HG03571 (cell line): ENCODE data around the gene GNMT.
"Not testable (repeated sequence)": the region's sequence is repeated elsewhere in the genome, so short reads cannot be mapped to it uniquely, and the experiment has no call there.

Experiments used
- ATAC-seq: cut with Tn5 transposase; IDR thresholded peaks from one replicate; pipeline ENCODE4 v1.9.1; 2021; ENCODE audit not compliant: unreplicated experiment

GNMT gene

GRCh38 chr6:42971746-42972327 is 11.3 kb downstream of the GNMT start:
- ATAC-seq: no peak

GRCh38 chr6:42973926-42974325 is 13.4 kb downstream of the GNMT start:
- no peak for ATAC-seq

GRCh38 chr6:42974919-42975505 is 14.5 kb downstream of the GNMT start:
- ATAC-seq: no peak

- peak; percentile 19 for ATAC-seq
Observed at GRCh38 chr6:42978487-42978838, 17.9 kb downstream of the GNMT start.

- ATAC-seq: peak; percentile 85
Observed at GRCh38 chr6:42978839-42979522, 18.4 kb downstream of the GNMT start, which contains the start of gene PEX6. Gene PEX6, minus strand, starts transcription at chr6:42979181. Its CDS starts 31 bp downstream, at chr6:42979150.

GRCh38 chr6:42979523-42980177 is 19.1 kb downstream of the GNMT start:
- ATAC-seq: peak; percentile 12

GRCh38 chr6:42981836-42982235 is 21.3 kb downstream of the GNMT start:
- no peak for ATAC-seq

GRCh38 chr6:42984001-42984923 is 23.7 kb downstream of the GNMT start, which contains the start of gene PPP2R5D:
Gene PPP2R5D, plus strand, starts transcription at chr6:42984570. Its CDS starts 108 bp downstream, at chr6:42984678.
- ATAC-seq: peak; percentile 95

GRCh38 chr6:42984924-42985475 is 24.4 kb downstream of the GNMT start:
- ATAC-seq: no peak

- no peak for ATAC-seq
Observed at GRCh38 chr6:42987533-42988451, 27.2 kb downstream of the GNMT start.

- ATAC-seq: no peak
Observed at GRCh38 chr6:42988486-42989020, 28.0 kb downstream of the GNMT start.

- ATAC-seq: no peak
Observed at GRCh38 chr6:42989923-42990322, 29.4 kb downstream of the GNMT start.

- no peak for ATAC-seq
Observed at GRCh38 chr6:42993445-42993844, 32.9 kb downstream of the GNMT start.

GRCh38 chr6:42996513-42996912 is 36.0 kb downstream of the GNMT start:
- ATAC-seq: no peak

- ATAC-seq: not testable (repeated sequence)
Observed at GRCh38 chr6:42998205-42998604, 37.7 kb downstream of the GNMT start.

- ATAC-seq: no peak
Observed at GRCh38 chr6:43001843-43002242, 41.3 kb downstream of the GNMT start.

GRCh38 chr6:43005844-43006243 is 45.3 kb downstream of the GNMT start:
- ATAC-seq: no peak

GRCh38 chr6:43006251-43006650 is 45.7 kb downstream of the GNMT start:
- no peak for ATAC-seq

GRCh38 chr6:43007126-43007525 is 46.6 kb downstream of the GNMT start:
- no peak for ATAC-seq
